Gastroesophageal sphincter (tissue), 4 donors: ENCODE data around the gene BHMT2. TPM values are rescaled to one million over a fixed set of nuclear protein-coding genes. Genes with fewer than 3 reads are reported as not detected.

ENCODE experiments used
- ATAC-seq: fragments of 150-250 bp; one replicate; pipeline ENCODE4 v1.9.1; 2016; ENCODE audit warnings: mild to moderate bottlenecking, moderate library complexity
- H3K27ac ChIP-seq, 4 donors: fragments of 200-600 bp; sonication (generic) in 3 of 4; 1 replicate in 3 of 4; 2 replicates in 1 of 4; pipeline ENCODE4 v1.5.1; 2016 to 2019
- H3K27me3 ChIP-seq: fragments of 200-600 bp; sonication (generic); one replicate; pipeline ENCODE4 v1.5.1; 2019
- H3K36me3 ChIP-seq, 2 donors: fragments of 200-600 bp; sonication (generic); one replicate each; pipeline ENCODE4 v1.5.1; 2019; ENCODE audit warnings: control low read depth in 1 of 2
- H3K4me1 ChIP-seq, 3 donors: fragments of 200-600 bp; sonication (generic); 1 replicate in 2 of 3; 2 replicates in 1 of 3; pipeline ENCODE4 v1.5.1; 2016 to 2019; ENCODE audit warnings: control low read depth in 2 of 3
- H3K4me3 ChIP-seq, 2 donors: fragments of 200-600 bp; sonication (generic); one replicate each; pipeline ENCODE4 v1.5.1; 2019; ENCODE audit warnings: mild to moderate bottlenecking in 1 of 2, moderate library complexity in 1 of 2
- H3K9me3 ChIP-seq, 3 donors: fragments of 200-600 bp; sonication (generic); one replicate each; pipeline ENCODE4 v1.5.1; 2017 to 2019; ENCODE audit warnings: control low read depth in 2 of 3
- EP300 ChIP-seq: sonication (generic); formaldehyde crosslinking; IDR thresholded peaks from one replicate; pipeline ENCODE4 v1.6.1; 2017; ENCODE audit warnings: antibody characterized with exemption, mild to moderate bottlenecking
- POLR2A ChIP-seq, 2 donors: fragments of 450-650 bp; IDR thresholded peaks; one replicate each; pipeline ENCODE4 v1.6.1; 2017; ENCODE audit warnings: antibody characterized with exemption in 2 of 2, mild to moderate bottlenecking in 2 of 2, moderate library complexity in 1 of 2
- POLR2AphosphoS5 ChIP-seq: sonication (generic); formaldehyde crosslinking; IDR thresholded peaks from one replicate; pipeline ENCODE4 v1.6.1; 2017; ENCODE audit warnings: antibody characterized with exemption
- WGBS, 2 donors: methylation state at CpG; one replicate each; pipeline ENCODE4 v1.1.5; 2018; ENCODE audit warnings: low coverage in 1 of 2; 5-methylcytosine and 5-hydroxymethylcytosine counted together
- total RNA-seq, 4 donors: library from RNA; depleted of rRNA; stranded (reverse); fragments of >200 nt; gene quantifications; one replicate each; pipeline ENCODE4 v1.1.0, GENCODE V29; 2016
- TF ChIP-seq, protein P1 (sequence below), 4 experiments: fragments of 200-600 bp in 2 of 4; fragments of 450-650 bp in 2 of 4; sonication (generic) in 1 of 4; IDR thresholded peaks; one replicate each; pipeline ENCODE4 v1.5.1; 2017 to 2019; ENCODE audit warnings: antibody characterized with exemption in 4 of 4, mild to moderate bottlenecking in 2 of 4, moderate library complexity in 2 of 4

The BHMT2 gene
- total RNA-seq, 4 donors from 2014 or later = 41.9 to 105 (median 54.8) TPM

DNA sequence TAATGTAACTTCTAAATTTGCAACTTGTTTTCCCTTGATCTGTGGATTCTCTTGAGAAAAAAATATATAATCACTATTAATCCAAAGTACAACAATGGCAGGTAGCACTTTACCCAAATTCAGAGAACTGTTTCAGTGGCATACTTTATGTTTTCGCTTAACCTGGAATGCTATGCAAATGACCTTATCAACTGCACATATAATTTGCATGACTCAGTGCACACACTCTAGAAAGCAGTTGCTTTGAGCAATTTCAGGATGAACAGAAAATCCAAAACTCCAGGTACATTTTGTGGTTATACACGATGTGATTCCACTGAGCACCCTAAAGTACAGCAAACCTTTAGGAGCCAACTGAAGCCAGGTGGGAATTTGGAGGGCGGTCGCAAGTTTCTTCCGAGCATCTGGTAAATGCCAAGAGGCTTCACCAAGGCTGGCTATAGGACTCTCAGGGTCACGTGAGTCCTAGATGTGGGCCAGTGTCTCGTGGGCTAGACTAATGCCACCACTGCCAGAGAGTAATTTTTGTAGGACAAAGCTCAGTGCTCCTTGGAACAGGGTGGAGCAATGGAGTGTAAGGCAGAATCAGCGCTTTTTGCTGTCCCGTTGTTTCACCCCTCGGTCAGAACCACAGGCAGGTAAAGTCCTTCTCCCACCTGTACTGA lies 37.4 kb upstream of the BHMT2 start:
- no peak for ATAC-seq
- Histone ChIP-seq H3K27me3 (no peaks in the 10 kb centered on the region), H3K4me1 (no peaks in the 10 kb centered on the region), H3K27ac (no peak overlapping the region), H3K36me3 (no peaks in the 10 kb centered on the region), H3K9me3 (peaks cover 0 to 6% (median 0%) of the 10 kb centered on the region in 3 donors), H3K4me3 (no peak overlapping the region)
- 80 to 95% methylated on average over 6 of the region's 10 CpGs for WGBS, 2 donors
- no peak for TF ChIP-seq POLR2A (IDR thresholded peaks at IDR 0.05)
- TF ChIP-seq POLR2AphosphoS5 = no peak
- no peak for TF ChIP-seq EP300
- TF ChIP-seq, protein P1, sequence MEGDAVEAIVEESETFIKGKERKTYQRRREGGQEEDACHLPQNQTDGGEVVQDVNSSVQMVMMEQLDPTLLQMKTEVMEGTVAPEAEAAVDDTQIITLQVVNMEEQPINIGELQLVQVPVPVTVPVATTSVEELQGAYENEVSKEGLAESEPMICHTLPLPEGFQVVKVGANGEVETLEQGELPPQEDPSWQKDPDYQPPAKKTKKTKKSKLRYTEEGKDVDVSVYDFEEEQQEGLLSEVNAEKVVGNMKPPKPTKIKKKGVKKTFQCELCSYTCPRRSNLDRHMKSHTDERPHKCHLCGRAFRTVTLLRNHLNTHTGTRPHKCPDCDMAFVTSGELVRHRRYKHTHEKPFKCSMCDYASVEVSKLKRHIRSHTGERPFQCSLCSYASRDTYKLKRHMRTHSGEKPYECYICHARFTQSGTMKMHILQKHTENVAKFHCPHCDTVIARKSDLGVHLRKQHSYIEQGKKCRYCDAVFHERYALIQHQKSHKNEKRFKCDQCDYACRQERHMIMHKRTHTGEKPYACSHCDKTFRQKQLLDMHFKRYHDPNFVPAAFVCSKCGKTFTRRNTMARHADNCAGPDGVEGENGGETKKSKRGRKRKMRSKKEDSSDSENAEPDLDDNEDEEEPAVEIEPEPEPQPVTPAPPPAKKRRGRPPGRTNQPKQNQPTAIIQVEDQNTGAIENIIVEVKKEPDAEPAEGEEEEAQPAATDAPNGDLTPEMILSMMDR (IDR thresholded peaks at IDR 0.05) = no peak

DNA sequence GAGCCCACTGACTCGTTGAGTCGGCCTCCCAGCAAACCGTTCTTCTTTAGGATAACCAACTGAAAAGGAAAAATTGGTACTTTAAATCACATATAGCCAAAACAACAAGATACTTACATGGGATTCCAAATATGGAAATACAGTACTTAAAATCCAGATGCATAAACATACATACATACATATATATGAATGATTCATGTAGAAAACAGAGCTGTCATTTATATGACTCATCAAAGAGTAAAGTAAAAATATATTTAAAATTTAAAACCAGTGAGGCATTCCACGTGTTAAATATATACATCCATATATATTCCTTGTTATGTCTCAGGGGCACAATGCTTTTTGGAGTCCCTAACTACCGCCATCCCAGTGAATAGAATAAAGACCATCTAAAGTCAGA lies 36.8 kb upstream of the BHMT2 start:
- WGBS, 2 donors = 87 to 88% methylated on average over 2 to 5 of the region's 5 CpGs
- H3K27ac ChIP-seq = no peak overlapping the region
- ATAC-seq = no peak
- TF ChIP-seq, protein P1 (IDR thresholded peaks at IDR 0.05) = no peak
- no peak for TF ChIP-seq POLR2AphosphoS5
- TF ChIP-seq EP300 = no peak
- no peak for TF ChIP-seq POLR2A (IDR thresholded peaks at IDR 0.05)
- H3K4me1 ChIP-seq = no peaks in the 10 kb centered on the region
- peaks cover 0 to 6% (median 0%) of the 10 kb centered on the region in 3 donors for H3K9me3 ChIP-seq
- H3K36me3 ChIP-seq = no peaks in the 10 kb centered on the region
- no peak overlapping the region for H3K4me3 ChIP-seq
- H3K27me3 ChIP-seq = no peaks in the 10 kb centered on the region

DNA sequence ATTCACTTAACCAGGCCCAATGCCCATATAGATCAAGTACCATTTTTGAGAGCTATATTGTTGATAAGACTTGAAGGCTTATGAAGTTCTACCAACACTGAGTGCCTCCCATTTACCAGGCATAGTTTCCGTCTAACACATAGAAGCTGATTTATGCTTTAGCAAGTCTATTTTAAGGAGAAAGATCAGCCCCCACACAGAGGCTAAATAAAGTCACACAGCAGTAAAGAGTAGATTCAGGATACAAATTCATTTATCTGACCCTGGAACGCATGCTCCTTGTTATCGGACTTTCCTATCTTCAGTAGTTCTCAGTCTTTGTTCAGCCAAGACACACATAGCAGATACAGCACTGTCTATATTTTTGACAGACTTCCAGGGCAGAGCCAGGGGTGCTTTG lies 34.3 kb upstream of the BHMT2 start:
- Histone ChIP-seq H3K27ac (no peak overlapping the region), H3K4me1 (no peaks in the 10 kb centered on the region), H3K9me3 (peaks cover 0 to 6% (median 0%) of the 10 kb centered on the region in 3 donors), H3K36me3 (no peaks in the 10 kb centered on the region), H3K4me3 (no peak overlapping the region), H3K27me3 (no peaks in the 10 kb centered on the region)
- no peak for ATAC-seq
- 77 to 79% methylated on average over 3 of the region's 3 CpGs for WGBS, 2 donors
- TF ChIP-seq POLR2AphosphoS5 = no peak
- no peak for TF ChIP-seq POLR2A (IDR thresholded peaks at IDR 0.05)
- no peak for TF ChIP-seq EP300
- TF ChIP-seq, protein P1 (IDR thresholded peaks at IDR 0.05) = no peak

DNA sequence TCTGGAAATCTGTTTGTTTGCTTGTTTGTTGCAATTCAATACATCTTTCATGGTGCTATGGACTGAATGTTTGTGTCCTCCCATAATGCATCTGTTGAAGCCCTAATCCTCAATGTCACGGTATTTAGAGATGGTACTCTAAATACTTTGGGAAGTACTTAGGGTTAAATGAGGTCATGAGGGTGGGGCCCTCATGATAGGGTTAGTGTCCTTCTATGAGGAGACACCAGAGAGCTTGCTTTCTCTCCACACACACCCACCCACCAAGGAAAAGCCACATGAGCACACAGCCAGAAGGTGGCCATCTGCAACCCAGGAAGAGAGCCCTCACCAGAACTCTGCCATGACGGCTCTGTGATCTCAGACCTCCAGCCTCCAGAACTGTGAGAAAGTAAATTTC lies 32.8 kb upstream of the BHMT2 start:
- Histone ChIP-seq H3K4me3 (no peak overlapping the region), H3K27ac (no peak overlapping the region), H3K36me3 (no peaks in the 10 kb centered on the region), H3K4me1 (no peaks in the 10 kb centered on the region), H3K27me3 (no peaks in the 10 kb centered on the region), H3K9me3 (peaks cover 0 to 6% (median 0%) of the 10 kb centered on the region in 3 donors)
- WGBS, 2 donors = 100% methylated on average over 1 to 2 of the region's 2 CpGs
- no peak for ATAC-seq
- TF ChIP-seq EP300 = no peak

DNA sequence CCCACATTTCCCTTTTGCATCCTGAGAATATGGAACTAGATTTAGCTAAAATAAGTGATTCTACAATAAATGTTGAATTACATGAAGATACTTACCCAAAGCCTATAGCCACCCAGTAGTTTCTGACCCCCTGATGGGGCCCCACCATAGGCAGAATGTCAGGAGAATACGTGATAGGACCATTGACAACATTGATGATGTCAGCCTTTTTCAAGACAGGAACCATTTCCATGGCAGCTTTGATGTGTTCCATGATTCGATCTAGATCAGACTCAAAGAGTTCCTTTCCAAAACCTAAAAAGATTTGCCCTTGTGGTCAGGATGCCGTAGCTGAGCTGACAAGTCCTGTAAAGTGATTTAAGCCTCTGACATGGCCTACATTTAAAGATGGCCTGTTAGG lies 27.4 kb upstream of the BHMT2 start:
- ATAC-seq = no peak
- Histone ChIP-seq H3K9me3 (no peaks in the 10 kb centered on the region), H3K27me3 (no peaks in the 10 kb centered on the region), H3K27ac (no peak overlapping the region), H3K36me3 (no peaks in the 10 kb centered on the region), H3K4me3 (no peak overlapping the region), H3K4me1 (no peaks in the 10 kb centered on the region)
- no peak for TF ChIP-seq POLR2AphosphoS5
- TF ChIP-seq EP300 = no peak
- TF ChIP-seq, protein P1 (IDR thresholded peaks at IDR 0.05) = no peak
- TF ChIP-seq POLR2A (IDR thresholded peaks at IDR 0.05) = no peak
- WGBS, 2 donors = 81 to 100% methylated on average over 2 to 3 of the region's 3 CpGs
